Stimulated activated memory B cell treated with anti-CD40 and anti-IgM and Interleukin-4, amounts not matched to agents 10 μg/mL and 1 μg/mL and 100 μg/mL, for 72 hours (primary cell): ENCODE data around the gene SVIL.
"Not testable (repeated sequence)": the region's sequence is repeated elsewhere in the genome, so short reads cannot be mapped to it uniquely, and the experiment has no call there.

ENCODE experiments used
- ATAC-seq: fragments of 150-1000 bp; cut with Tn5 transposase; 2 replicates; pipeline ENCODE4 v1.10.0; 2021
- H3K27ac Mint-ChIP-seq: one replicate; pipeline ENCODE4 v1.8.0; 2022; ENCODE audit warnings: mild to moderate bottlenecking, mixed read lengths
- H3K27me3 Mint-ChIP-seq: one replicate; pipeline ENCODE4 v1.8.0; 2022; ENCODE audit warnings: mixed read lengths
- H3K36me3 Mint-ChIP-seq: one replicate; pipeline ENCODE4 v1.8.0; 2022; ENCODE audit warnings: mixed read lengths
- H3K4me1 Mint-ChIP-seq: one replicate; pipeline ENCODE4 v1.8.0; 2022; ENCODE audit warnings: mixed read lengths
- H3K4me3 Mint-ChIP-seq: one replicate; pipeline ENCODE4 v1.8.0; 2022; ENCODE audit warnings: mild to moderate bottlenecking, moderate library complexity, mixed read lengths
- H3K9me3 Mint-ChIP-seq: one replicate; pipeline ENCODE4 v1.8.0; 2022; ENCODE audit warnings: mixed read lengths

SVIL gene

GRCh38 chr10:29482591-29483431 lies 152.0 kb downstream of the SVIL start:
- ATAC-seq = peak; percentile 52
- H3K27me3 Mint-ChIP-seq = no peaks in the 10 kb centered on the region
- peaks cover 4% of the 10 kb centered on the region for H3K4me1 Mint-ChIP-seq
- no peaks in the 10 kb centered on the region for H3K9me3 Mint-ChIP-seq
- H3K4me3 Mint-ChIP-seq = no peak overlapping the region
- no peak overlapping the region for H3K27ac Mint-ChIP-seq
- no peaks in the 10 kb centered on the region for H3K36me3 Mint-ChIP-seq

DNA sequence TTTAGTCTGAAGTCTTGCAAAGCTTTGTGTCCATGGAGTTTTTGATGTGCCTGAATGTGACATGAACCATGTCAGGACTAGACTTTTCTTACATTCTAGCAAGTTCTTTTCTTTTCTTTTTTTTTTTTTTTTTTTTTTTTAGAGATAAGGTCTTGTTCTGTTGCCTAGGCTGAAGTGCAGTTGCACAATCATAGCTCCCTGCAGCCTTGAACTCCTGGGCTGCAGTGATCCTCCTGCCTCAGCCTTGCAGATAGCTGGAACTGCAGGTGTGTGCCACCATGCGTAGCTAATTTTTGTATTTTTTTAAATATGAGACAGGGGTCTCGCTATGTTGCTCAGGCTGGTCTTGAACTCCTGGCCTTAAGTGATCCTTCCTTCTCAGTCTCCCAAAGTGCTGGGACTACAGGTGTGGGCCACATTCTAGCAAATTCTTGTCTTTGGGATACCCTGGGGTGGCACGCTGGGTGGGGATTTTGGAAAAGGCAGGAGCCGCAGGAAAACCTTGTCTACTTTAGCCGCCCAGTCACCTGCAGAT lies 152.8 kb downstream of the SVIL start:
- no peak overlapping the region for H3K27ac Mint-ChIP-seq
- H3K4me1 Mint-ChIP-seq = no peaks in the 10 kb centered on the region
- no peak for ATAC-seq
- no peaks in the 10 kb centered on the region for H3K9me3 Mint-ChIP-seq
- no peaks in the 10 kb centered on the region for H3K27me3 Mint-ChIP-seq
- no peaks in the 10 kb centered on the region for H3K36me3 Mint-ChIP-seq
- H3K4me3 Mint-ChIP-seq = no peak overlapping the region

DNA sequence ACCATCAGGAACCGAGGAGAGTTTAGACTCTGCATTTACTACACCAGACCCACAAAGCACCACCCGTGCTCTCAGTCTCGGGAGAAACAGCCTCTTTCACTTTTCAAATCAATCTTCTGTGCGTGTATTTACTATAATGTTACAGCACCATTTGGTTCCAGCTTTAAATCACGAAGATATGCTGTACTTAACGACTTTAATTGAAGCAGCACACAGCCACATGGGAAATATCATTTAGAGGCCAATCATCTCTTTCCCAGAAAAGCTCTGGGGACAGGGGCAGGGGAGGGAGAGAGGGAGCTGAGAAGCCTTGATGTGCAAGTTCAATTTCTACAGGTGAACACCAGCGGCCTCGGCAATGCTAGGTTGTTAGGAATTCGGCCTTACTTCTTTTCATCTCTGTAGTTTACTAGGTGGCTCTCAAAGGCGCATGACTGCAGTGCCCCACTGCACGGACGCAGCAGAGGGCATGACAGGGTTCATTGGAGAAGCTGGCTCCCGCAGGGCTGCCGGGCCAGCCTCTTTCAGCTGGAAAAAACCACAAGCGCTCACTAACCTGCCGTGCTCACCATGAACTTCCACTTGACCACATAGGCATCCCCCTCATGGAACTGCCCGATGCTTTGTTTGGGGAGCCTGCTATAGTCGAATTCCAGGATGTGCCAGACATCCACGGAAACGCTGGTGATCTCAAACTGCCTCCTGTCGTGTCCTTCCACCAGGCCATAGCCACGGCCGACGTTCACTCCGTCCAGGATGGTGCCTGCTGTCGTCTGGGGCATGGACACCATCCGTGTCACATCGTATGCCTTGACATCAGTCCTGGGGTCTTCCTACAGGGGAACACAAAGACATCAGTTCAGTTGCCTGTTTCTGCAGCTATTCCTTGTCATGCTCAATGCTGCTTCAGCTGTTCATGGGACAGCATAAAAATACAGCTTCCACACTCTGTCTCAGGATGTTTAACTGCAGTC lies 154.5 kb downstream of the SVIL start:
- Mint-ChIP-seq H3K9me3 (no peaks in the 10 kb centered on the region), H3K36me3 (no peaks in the 10 kb centered on the region), H3K4me1 (no peaks in the 10 kb centered on the region), H3K4me3 (no peak overlapping the region), H3K27me3 (no peaks in the 10 kb centered on the region), H3K27ac (no peak overlapping the region)
- no peak for ATAC-seq

DNA sequence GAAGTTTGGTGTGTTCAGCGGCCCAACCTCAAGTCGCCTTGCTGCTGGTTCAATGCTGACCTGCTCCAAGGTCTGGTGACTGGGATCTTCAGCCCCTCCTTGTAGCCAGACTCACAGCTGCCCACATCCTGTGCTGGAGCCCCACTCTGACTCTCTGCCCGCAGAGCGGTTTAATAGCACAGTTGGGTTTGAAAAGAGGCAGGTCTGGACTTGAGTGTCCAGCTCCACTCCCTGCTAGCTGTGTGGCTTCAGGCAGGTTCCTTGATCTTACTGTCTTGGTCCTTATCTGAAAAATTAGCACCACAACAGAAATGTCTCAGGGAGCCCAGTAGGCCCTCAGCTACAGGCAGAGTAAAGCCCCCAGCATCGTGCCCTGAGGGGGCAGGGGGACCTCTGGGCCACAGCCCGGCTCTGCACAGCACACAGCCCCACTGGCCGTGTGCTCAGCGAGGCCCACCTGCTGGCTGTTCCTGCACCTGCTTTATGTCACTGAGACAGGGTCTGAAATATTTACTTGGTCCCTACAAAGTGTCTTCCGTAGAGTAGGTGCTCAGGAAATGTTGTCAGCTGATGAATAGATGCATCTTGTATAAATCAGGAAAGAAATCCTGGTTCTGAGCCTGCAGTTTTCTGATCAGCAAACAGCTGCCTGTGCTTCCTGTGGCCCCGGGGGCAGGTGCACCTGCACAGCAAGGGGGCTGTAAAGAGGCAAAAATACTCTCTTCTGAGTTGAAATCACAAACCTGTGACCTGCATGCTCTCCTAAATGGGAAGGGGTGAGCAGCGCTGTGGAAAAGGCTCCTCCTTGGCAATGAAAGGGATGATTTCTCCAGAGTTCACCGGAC lies 155.5 kb downstream of the SVIL start:
- Mint-ChIP-seq H3K4me1 (no peaks in the 10 kb centered on the region), H3K27ac (no peak overlapping the region)
- ATAC-seq = no peak

GRCh38 chr10:29473406-29474100 lies 161.2 kb downstream of the SVIL start:
- no peaks in the 10 kb centered on the region for H3K27me3 Mint-ChIP-seq

More for the DNA sequence above, 155.5 kb downstream of the SVIL start:
- H3K9me3 Mint-ChIP-seq = no peaks in the 10 kb centered on the region
- no peak overlapping the region for H3K4me3 Mint-ChIP-seq
- H3K27me3 Mint-ChIP-seq = no peaks in the 10 kb centered on the region
- H3K36me3 Mint-ChIP-seq = no peaks in the 10 kb centered on the region

DNA sequence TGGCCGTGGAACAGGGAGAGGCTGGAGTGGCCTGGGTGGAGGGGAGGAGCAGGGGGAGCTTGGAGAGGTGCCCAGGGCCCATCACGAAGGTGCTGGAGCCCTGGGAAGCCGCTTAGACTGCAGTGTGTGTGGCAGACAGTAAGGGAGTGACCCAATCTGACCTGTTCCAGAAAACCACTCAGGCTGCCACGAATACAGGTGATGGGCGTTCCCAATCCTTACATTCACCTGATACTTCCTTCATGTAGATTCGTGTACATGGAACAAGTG lies 161.7 kb downstream of the SVIL start:
- Mint-ChIP-seq H3K9me3 (no peaks in the 10 kb centered on the region), H3K4me3 (no peak overlapping the region), H3K27me3 (no peaks in the 10 kb centered on the region), H3K36me3 (peaks cover 5% of the 10 kb centered on the region), H3K4me1 (no peaks in the 10 kb centered on the region), H3K27ac (no peak overlapping the region)
- ATAC-seq = no peak

More at GRCh38 chr10:29473406-29474100, 161.2 kb downstream of the SVIL start:
- Mint-ChIP-seq H3K4me3 (no peak overlapping the region), H3K27ac (no peak overlapping the region), H3K9me3 (no peaks in the 10 kb centered on the region), H3K36me3 (peaks cover 5% of the 10 kb centered on the region), H3K4me1 (no peaks in the 10 kb centered on the region)
- no peak for ATAC-seq

- Mint-ChIP-seq H3K4me3 (no peak overlapping the region), H3K9me3 (no peaks in the 10 kb centered on the region), H3K36me3 (peaks cover 5% of the 10 kb centered on the region), H3K4me1 (no peaks in the 10 kb centered on the region), H3K27ac (no peak overlapping the region), H3K27me3 (no peaks in the 10 kb centered on the region)
- ATAC-seq = no peak
These were observed 162.3 kb downstream of the SVIL start for GRCh38 chr10:29472301-29473086.

- Mint-ChIP-seq H3K9me3 (no peaks in the 10 kb centered on the region), H3K4me1 (no peaks in the 10 kb centered on the region), H3K27ac (no peak overlapping the region), H3K27me3 (no peaks in the 10 kb centered on the region), H3K4me3 (no peak overlapping the region), H3K36me3 (peaks cover 5% of the 10 kb centered on the region)
- ATAC-seq = no peak
These were observed 163.3 kb downstream of the SVIL start for GRCh38 chr10:29471544-29471859.

DNA sequence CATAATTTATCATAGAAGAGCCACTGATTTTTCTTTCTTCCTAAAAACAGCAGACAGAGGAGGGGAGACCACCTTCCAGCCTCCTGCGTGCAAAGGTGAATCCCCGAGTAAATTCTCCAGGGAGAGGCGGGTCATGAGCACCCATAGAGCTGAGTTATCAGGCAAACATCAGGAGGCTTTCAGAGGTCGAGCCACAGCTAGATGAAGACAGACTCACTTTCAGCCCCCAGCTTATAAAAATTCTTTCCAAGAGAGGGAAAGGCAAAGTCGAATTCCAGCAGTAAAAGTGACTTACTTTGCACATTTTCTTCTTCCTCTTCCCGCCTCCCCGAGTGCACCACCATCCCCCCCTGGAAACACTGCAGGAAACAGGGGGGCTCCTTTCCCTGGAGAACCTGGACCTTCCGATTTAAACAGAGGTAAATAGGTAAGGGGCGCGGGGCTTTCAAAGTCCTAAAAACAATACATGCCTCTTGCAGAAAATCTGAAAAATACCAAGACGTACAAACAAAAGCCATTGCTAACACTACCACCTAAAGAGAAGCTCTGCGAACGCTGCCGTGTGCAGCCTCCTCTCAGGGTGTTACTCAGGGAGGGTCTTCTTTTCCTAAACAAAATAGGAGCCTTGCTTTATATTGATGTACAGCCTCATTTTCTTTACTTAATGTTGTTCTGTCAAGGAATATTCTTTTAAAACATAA lies 163.8 kb downstream of the SVIL start:
- peaks cover 5% of the 10 kb centered on the region for H3K36me3 Mint-ChIP-seq
- no peaks in the 10 kb centered on the region for H3K27me3 Mint-ChIP-seq
- no peak for ATAC-seq
- H3K4me1 Mint-ChIP-seq = no peaks in the 10 kb centered on the region
- no peak overlapping the region for H3K27ac Mint-ChIP-seq
- no peaks in the 10 kb centered on the region for H3K9me3 Mint-ChIP-seq
- H3K4me3 Mint-ChIP-seq = no peak overlapping the region

- Mint-ChIP-seq H3K4me3 (no peak overlapping the region), H3K4me1 (no peaks in the 10 kb centered on the region), H3K27ac (no peak overlapping the region), H3K36me3 (peaks cover 5% of the 10 kb centered on the region), H3K27me3 (no peaks in the 10 kb centered on the region), H3K9me3 (no peaks in the 10 kb centered on the region)
- ATAC-seq = no peak
These were observed 164.4 kb downstream of the SVIL start for GRCh38 chr10:29470355-29470705.

DNA sequence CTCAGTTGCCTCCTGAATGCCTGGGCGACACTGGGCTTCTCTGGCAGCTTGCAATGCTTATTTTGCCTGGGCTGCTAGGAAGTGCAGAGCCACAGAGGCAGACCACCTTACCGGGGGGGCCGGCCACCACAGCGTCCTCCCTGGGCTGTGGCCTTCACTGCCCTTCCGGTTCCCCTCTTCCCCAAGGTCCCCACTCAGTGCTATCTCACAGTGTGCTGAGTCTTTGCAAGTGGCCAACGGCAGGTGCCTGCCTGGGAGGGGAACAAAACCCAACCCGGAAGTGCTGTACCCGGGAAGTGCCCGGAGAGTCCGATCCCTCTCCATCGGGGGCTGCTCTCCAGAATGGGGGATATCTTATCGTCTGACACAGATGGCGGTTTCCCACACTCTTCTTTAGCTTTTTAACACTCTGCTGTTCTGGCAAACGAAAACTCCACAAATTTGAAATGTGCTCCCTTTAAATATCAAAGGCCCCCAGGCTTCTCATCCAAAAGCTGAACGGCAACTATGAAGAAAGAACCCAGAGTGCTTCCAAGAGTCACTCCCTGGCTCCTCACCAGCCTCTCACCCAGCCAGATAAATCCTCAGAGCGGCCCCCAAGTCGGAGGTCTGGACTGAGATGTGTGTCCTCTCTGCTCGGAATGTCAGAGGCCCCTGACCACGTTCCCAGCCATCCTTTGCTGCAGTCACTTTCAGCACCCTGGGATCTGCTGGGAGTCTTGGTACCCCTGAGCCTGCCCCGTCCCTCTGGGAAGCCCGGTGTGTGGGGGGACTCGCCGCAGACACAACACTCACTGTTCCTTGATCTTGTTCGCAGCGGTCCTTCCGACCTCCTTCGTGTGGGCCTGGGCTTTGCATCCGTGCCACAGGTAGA lies 165.1 kb downstream of the SVIL start:
- Mint-ChIP-seq H3K27me3 (no peaks in the 10 kb centered on the region), H3K4me1 (no peaks in the 10 kb centered on the region), H3K9me3 (no peaks in the 10 kb centered on the region), H3K36me3 (peaks cover 5% of the 10 kb centered on the region), H3K4me3 (no peak overlapping the region), H3K27ac (no peak overlapping the region)
- no peak for ATAC-seq

DNA sequence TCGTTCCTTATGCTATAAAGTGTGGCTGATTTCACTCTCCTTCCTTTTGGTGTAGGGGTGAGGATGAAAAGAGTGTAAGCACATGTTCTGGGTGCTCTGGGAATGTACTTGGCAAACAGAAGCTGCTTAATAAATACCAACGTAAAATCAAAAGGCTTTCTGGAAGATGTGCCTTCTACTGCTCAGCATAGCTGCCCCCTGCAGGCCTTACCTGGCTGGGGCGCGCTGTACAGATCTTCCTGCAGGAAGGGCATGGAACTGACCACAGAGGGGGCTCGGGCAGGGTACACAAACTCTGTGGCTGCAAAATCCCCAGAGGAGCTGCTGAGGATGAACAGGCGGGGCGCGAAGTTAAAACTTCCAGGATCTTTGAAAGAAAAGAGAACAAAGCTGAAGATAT lies 169.4 kb downstream of the SVIL start:
- H3K9me3 Mint-ChIP-seq = peaks cover 6% of the 10 kb centered on the region
- H3K36me3 Mint-ChIP-seq = peaks cover 16% of the 10 kb centered on the region
- H3K27ac Mint-ChIP-seq = no peak overlapping the region
- no peaks in the 10 kb centered on the region for H3K4me1 Mint-ChIP-seq
- no peak overlapping the region for H3K4me3 Mint-ChIP-seq
- H3K27me3 Mint-ChIP-seq = no peaks in the 10 kb centered on the region
- no peak for ATAC-seq

DNA sequence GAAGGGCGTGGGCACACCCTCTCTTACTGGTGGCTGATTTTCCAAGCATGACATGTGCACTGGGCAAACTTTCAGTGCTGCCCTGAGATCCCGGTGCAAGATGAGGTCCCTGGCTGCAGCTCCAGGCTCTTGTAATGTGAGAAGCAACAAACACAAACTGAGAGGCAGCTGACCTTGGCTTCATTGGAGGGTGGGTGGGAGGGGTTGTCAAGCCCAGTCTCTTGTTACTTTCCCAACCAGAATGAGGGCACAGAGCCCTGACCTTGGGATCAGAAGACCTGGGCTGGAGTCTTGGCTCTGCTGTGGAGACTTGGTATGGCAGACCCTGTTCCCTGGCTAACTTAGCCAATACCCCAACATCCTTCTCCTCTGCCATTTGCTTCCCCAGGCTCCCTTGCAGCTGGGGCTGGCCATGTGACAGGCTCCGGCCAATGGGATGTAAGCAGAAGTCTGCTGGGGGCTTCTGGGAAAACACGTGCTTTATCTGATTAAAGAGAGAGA lies 170.1 kb downstream of the SVIL start:
- H3K27me3 Mint-ChIP-seq, H3K4me3 Mint-ChIP-seq, H3K27ac Mint-ChIP-seq, H3K4me1 Mint-ChIP-seq, H3K9me3 Mint-ChIP-seq, ATAC-seq: not testable (repeated sequence)
- H3K36me3 Mint-ChIP-seq = peaks cover 18% of the 10 kb centered on the region
